ENCODE results near the gene GPLD1.

Gene GPLD1

GRCh38 chr6:24534329-24534728, 45.0 kb upstream of the GPLD1 start:
- Histone ChIP-seq H3K27me3 (no peaks in the 10 kb centered on the region), H3K9me3 (no peaks in the 10 kb centered on the region), H3K4me1 (ENCODE audit: control insufficient read depth in 1 of 2, insufficient read depth in 1 of 2, low read depth in 1 of 2, low read length in 1 of 2) (no peaks in the 10 kb centered on the region), H3K36me3 (no peaks in the 10 kb centered on the region), H3K4me3 (ENCODE audit: low read depth in 1 of 2, low read length in 1 of 2) (no peak overlapping the region), H3K27ac (no peak overlapping the region)
- no peak for TF ChIP-seq CTCF (IDR thresholded peaks at IDR 0.05)

GRCh38 chr6:24529985-24530384, 40.6 kb upstream of the GPLD1 start:
- no peak for TF ChIP-seq CTCF (IDR thresholded peaks at IDR 0.05)
- no peak overlapping the region for H3K4me3 ChIP-seq (ENCODE audit: low read depth in 1 of 2, low read length in 1 of 2)
- H3K27ac ChIP-seq, result no peak overlapping the region
- H3K9me3 ChIP-seq, result no peaks in the 10 kb centered on the region
- H3K36me3 ChIP-seq, result no peaks in the 10 kb centered on the region
- H3K27me3 ChIP-seq, result no peaks in the 10 kb centered on the region
- H3K4me1 ChIP-seq (ENCODE audit: control insufficient read depth in 1 of 2, insufficient read depth in 1 of 2, low read depth in 1 of 2, low read length in 1 of 2), result no peaks in the 10 kb centered on the region

GRCh38 chr6:24524805-24525204, 35.4 kb upstream of the GPLD1 start:
- Histone ChIP-seq H3K4me1 (ENCODE audit: control insufficient read depth in 1 of 2, insufficient read depth in 1 of 2, low read depth in 1 of 2, low read length in 1 of 2) (no peaks in the 10 kb centered on the region), H3K36me3 (no peaks in the 10 kb centered on the region), H3K9me3 (no peaks in the 10 kb centered on the region), H3K27ac (no peak overlapping the region), H3K27me3 (no peaks in the 10 kb centered on the region), H3K4me3 (ENCODE audit: low read depth in 1 of 2, low read length in 1 of 2) (no peak overlapping the region)
- no peak for TF ChIP-seq CTCF (IDR thresholded peaks at IDR 0.05)

- no peak for TF ChIP-seq CTCF (IDR thresholded peaks at IDR 0.05)
- Histone ChIP-seq H3K27me3 (no peaks in the 10 kb centered on the region), H3K4me3 (ENCODE audit: low read depth in 1 of 2, low read length in 1 of 2) (no peak overlapping the region), H3K4me1 (ENCODE audit: control insufficient read depth in 1 of 2, insufficient read depth in 1 of 2, low read depth in 1 of 2, low read length in 1 of 2) (no peaks in the 10 kb centered on the region), H3K36me3 (no peaks in the 10 kb centered on the region), H3K27ac (no peak overlapping the region), H3K9me3 (no peaks in the 10 kb centered on the region)
These were observed 35.0 kb upstream of the GPLD1 start for GRCh38 chr6:24524329-24524728.

GRCh38 chr6:24522228-24523176, 33.1 kb upstream of the GPLD1 start:
- Histone ChIP-seq H3K4me3 (ENCODE audit: low read depth in 1 of 2, low read length in 1 of 2) (no peak overlapping the region), H3K27ac (no peak overlapping the region), H3K27me3 (no peaks in the 10 kb centered on the region), H3K36me3 (no peaks in the 10 kb centered on the region), H3K9me3 (no peaks in the 10 kb centered on the region), H3K4me1 (ENCODE audit: control insufficient read depth in 1 of 2, insufficient read depth in 1 of 2, low read depth in 1 of 2, low read length in 1 of 2) (no peaks in the 10 kb centered on the region)
- no peak for TF ChIP-seq CTCF (IDR thresholded peaks at IDR 0.05)
